Activated CD8-positive, alpha-beta memory T cell treated with anti-CD3 and anti-CD28 coated beads, Interleukin-2, amount 10 ng/mL, durations not matched to agents 7 days and 5 days (primary cell): ENCODE measurements around the gene TMEM120A. TPM values are rescaled to one million over a fixed set of nuclear protein-coding genes. Genes with fewer than 3 reads are reported as not detected.
"Not testable (repeated sequence)": the region's sequence is repeated elsewhere in the genome, so short reads cannot be mapped to it uniquely, and the experiment has no call there.

ENCODE experiments used
- ATAC-seq: fragments of 150-1000 bp; cut with Tn5 transposase; one replicate; pipeline ENCODE4 v1.10.0; 2021; ENCODE audit warnings: moderate library complexity
- CTCF ChIA-PET: fragments of 350-600 bp; sonication (Branson Sonifier 250); formaldehyde crosslinking; loops from one replicate; lab custom pipeline; 2021; ENCODE audit warnings: antibody characterized with exemption; lab: Charles Lee
- DNase-seq: peaks from one replicate; pipeline ENCODE4 v3.0.0-alpha.2; 2020
- H3K27ac Mint-ChIP-seq: one replicate; pipeline ENCODE4 v1.8.0; 2021; ENCODE audit warnings: mild to moderate bottlenecking, mixed read lengths
- H3K27me3 Mint-ChIP-seq: one replicate; pipeline ENCODE4 v1.8.0; 2021; ENCODE audit warnings: mixed read lengths
- H3K36me3 Mint-ChIP-seq: one replicate; pipeline ENCODE4 v1.8.0; 2021; ENCODE audit warnings: mild to moderate bottlenecking, mixed read lengths
- H3K4me1 Mint-ChIP-seq: one replicate; pipeline ENCODE4 v1.8.0; 2021; ENCODE audit warnings: mixed read lengths
- H3K4me3 Mint-ChIP-seq: one replicate; pipeline ENCODE4 v1.8.0; 2021; ENCODE audit warnings: mild to moderate bottlenecking, moderate library complexity, mixed read lengths
- H3K9me3 Mint-ChIP-seq: one replicate; pipeline ENCODE4 v1.8.0; 2022; ENCODE audit warnings: low read depth, mixed read lengths
- total RNA-seq, 2 experiments: library from RNA; stranded (reverse); gene quantifications; one replicate each; pipeline ENCODE4 v1.2.3, GENCODE V29; 2021

The TMEM120A gene
- 10 to 100 TPM; 25.4 to 27.0 TPM for total RNA-seq

GRCh38 chr7:75994388-75995051 lies at the start of gene TMEM120A:
TMEM120A (minus strand) TSS chr7:75994595; CDS start chr7:75994570, 25 bp downstream.
- H3K27ac Mint-ChIP-seq: peak within 1 kb of the TSS; percentile 36
- H3K27me3 Mint-ChIP-seq: no peaks in the 10 kb centered on the region
- H3K4me1 Mint-ChIP-seq: peaks cover 32% of the 10 kb centered on the region
- DNase-seq (peak; percentile 95), ATAC-seq (peak; percentile 98)
- peaks cover 18% of the 10 kb centered on the region for H3K36me3 Mint-ChIP-seq
- CTCF ChIA-PET: interaction anchor here (0.8 to 1.4 kb wide), 4 partner anchors 23 to 128 kb away, joined by 3 read pairs; no protein-coding TSS in a partner anchor
- H3K9me3 Mint-ChIP-seq: no peaks in the 10 kb centered on the region
- peak within 1 kb of the TSS; percentile 70 for H3K4me3 Mint-ChIP-seq

- Mint-ChIP-seq H3K4me1 (peaks cover 6% of the 10 kb centered on the region), H3K9me3 (no peaks in the 10 kb centered on the region), H3K27ac (no peak overlapping the region), H3K27me3 (no peaks in the 10 kb centered on the region), H3K4me3 (no peak overlapping the region), H3K36me3 (peaks cover 2% of the 10 kb centered on the region)
- CTCF ChIA-PET: interaction anchor here (0.9 kb wide), 1 partner anchor 20 kb away, joined by 4 read pairs; no protein-coding TSS in a partner anchor
- no peak for ATAC-seq
- no peak for DNase-seq
These were observed 45.7 kb upstream of the TMEM120A start for GRCh38 chr7:76040126-76040525.

- Mint-ChIP-seq H3K27ac (no peak overlapping the region), H3K4me1 (peaks cover 6% of the 10 kb centered on the region), H3K36me3 (no peaks in the 10 kb centered on the region), H3K9me3 (no peaks in the 10 kb centered on the region), H3K27me3 (no peaks in the 10 kb centered on the region), H3K4me3 (no peak overlapping the region)
- ATAC-seq: no peak
- CTCF ChIA-PET: interaction anchor here (1.1 to 1.3 kb wide), 2 partner anchors 84 to 171 kb away, joined by 3 read pairs; no protein-coding TSS in a partner anchor
- no peak for DNase-seq
These were observed 42.9 kb upstream of the TMEM120A start for GRCh38 chr7:76037310-76037709.

- Mint-ChIP-seq H3K9me3 (no peaks in the 10 kb centered on the region), H3K4me3 (no peak overlapping the region), H3K4me1 (peaks cover 6% of the 10 kb centered on the region), H3K27me3 (no peaks in the 10 kb centered on the region), H3K36me3 (peaks cover 3% of the 10 kb centered on the region), H3K27ac (no peak overlapping the region)
- CTCF ChIA-PET: interaction anchor here (3.7 kb wide), 1 partner anchor 12 kb away, joined by 16 read pairs; no protein-coding TSS in a partner anchor
- no peak for DNase-seq
- no peak for ATAC-seq
These were observed 37.6 kb upstream of the TMEM120A start for GRCh38 chr7:76031964-76032363.

- ATAC-seq, H3K4me3 Mint-ChIP-seq, H3K9me3 Mint-ChIP-seq, DNase-seq, H3K27me3 Mint-ChIP-seq, H3K27ac Mint-ChIP-seq, H3K36me3 Mint-ChIP-seq, H3K4me1 Mint-ChIP-seq: not testable (repeated sequence)
- CTCF ChIA-PET: interaction anchor here (3.7 kb wide), 1 partner anchor 10 kb away, joined by 16 read pairs; no protein-coding TSS in a partner anchor
These were observed 35.3 kb upstream of the TMEM120A start for GRCh38 chr7:76029682-76030081.

- DNase-seq: no peak
- CTCF ChIA-PET: interaction anchor here (0.7 to 5.4 kb wide), 2 partner anchors 158 to 296 kb away, joined by 3 to 75 read pairs; no protein-coding TSS in a partner anchor
- H3K27ac Mint-ChIP-seq: no peak overlapping the region
- H3K36me3 Mint-ChIP-seq: peaks cover 22% of the 10 kb centered on the region
- no peaks in the 10 kb centered on the region for H3K27me3 Mint-ChIP-seq
- peaks cover 21% of the 10 kb centered on the region for H3K4me1 Mint-ChIP-seq
- no peak overlapping the region for H3K4me3 Mint-ChIP-seq
- no peaks in the 10 kb centered on the region for H3K9me3 Mint-ChIP-seq
- no peak for ATAC-seq
These were observed 28.6 kb upstream of the TMEM120A start for GRCh38 chr7:76023002-76023401.

- no peak for DNase-seq
- no peaks in the 10 kb centered on the region for H3K27me3 Mint-ChIP-seq
- H3K27ac Mint-ChIP-seq: no peak overlapping the region
- H3K9me3 Mint-ChIP-seq: no peaks in the 10 kb centered on the region
- no peak overlapping the region for H3K4me3 Mint-ChIP-seq
- CTCF ChIA-PET: interaction anchor here (0.7 to 5.4 kb wide), 4 partner anchors 59 to 295 kb away, joined by 3 to 75 read pairs (median 17); partner anchors contain the start of gene POR
- peaks cover 21% of the 10 kb centered on the region for H3K4me1 Mint-ChIP-seq
- peaks cover 25% of the 10 kb centered on the region for H3K36me3 Mint-ChIP-seq
- no peak for ATAC-seq
These were observed 27.8 kb upstream of the TMEM120A start for GRCh38 chr7:76022026-76022780.

GRCh38 chr7:76020031-76020714 lies 25.8 kb upstream of the TMEM120A start:
- no peaks in the 10 kb centered on the region for H3K9me3 Mint-ChIP-seq
- CTCF ChIA-PET: interaction anchor here (0.6 to 5.4 kb wide), 35 partner anchors 9 to 365 kb away, joined by 3 to 75 read pairs (median 5); partner anchors contain the start of genes MDH2, POR, RHBDD2 and STYXL1
- H3K36me3 Mint-ChIP-seq: peaks cover 30% of the 10 kb centered on the region
- ATAC-seq: peak; percentile 85
- H3K27me3 Mint-ChIP-seq: no peaks in the 10 kb centered on the region
- peak overlapping the region; percentile 79 for H3K27ac Mint-ChIP-seq
- DNase-seq: peak; percentile 79
- H3K4me3 Mint-ChIP-seq: no peak overlapping the region
- H3K4me1 Mint-ChIP-seq: peaks cover 21% of the 10 kb centered on the region

GRCh38 chr7:76018520-76018919 lies 24.1 kb upstream of the TMEM120A start:
- DNase-seq, H3K27ac Mint-ChIP-seq, H3K27me3 Mint-ChIP-seq, H3K4me3 Mint-ChIP-seq, ATAC-seq, H3K9me3 Mint-ChIP-seq: not testable (repeated sequence)
- H3K4me1 Mint-ChIP-seq: peaks cover 21% of the 10 kb centered on the region
- CTCF ChIA-PET: interaction anchor here (2.3 to 5.4 kb wide), 5 partner anchors 12 to 153 kb away, joined by 8 to 75 read pairs (median 23); partner anchors contain the start of genes POR and RHBDD2
- H3K36me3 Mint-ChIP-seq: peaks cover 33% of the 10 kb centered on the region

GRCh38 chr7:76016191-76016947 lies 22.0 kb upstream of the TMEM120A start:
- CTCF ChIA-PET: no interaction called here
- no peak overlapping the region for H3K27ac Mint-ChIP-seq
- no peak overlapping the region for H3K4me3 Mint-ChIP-seq
- peaks cover 18% of the 10 kb centered on the region for H3K4me1 Mint-ChIP-seq
- H3K27me3 Mint-ChIP-seq: no peaks in the 10 kb centered on the region
- H3K36me3 Mint-ChIP-seq: peaks cover 35% of the 10 kb centered on the region
- ATAC-seq (no peak), DNase-seq (no peak)
- H3K9me3 Mint-ChIP-seq: no peaks in the 10 kb centered on the region

- H3K27me3 Mint-ChIP-seq: no peaks in the 10 kb centered on the region
- no peak overlapping the region for H3K4me3 Mint-ChIP-seq
- no peak overlapping the region for H3K27ac Mint-ChIP-seq
- ATAC-seq (no peak), DNase-seq (no peak)
- peaks cover 30% of the 10 kb centered on the region for H3K36me3 Mint-ChIP-seq
- H3K9me3 Mint-ChIP-seq: no peaks in the 10 kb centered on the region
- CTCF ChIA-PET: interaction anchor here (0.5 to 1.9 kb wide), 4 partner anchors 8 to 158 kb away, joined by 3 to 16 read pairs (median 3); no protein-coding TSS in a partner anchor
- H3K4me1 Mint-ChIP-seq: peaks cover 25% of the 10 kb centered on the region
These were observed 17.1 kb upstream of the TMEM120A start for GRCh38 chr7:76011442-76011861.
